Left ventricle myocardium inferior (tissue), 1 donor: ENCODE results near the gene RNPEPL1. TPM values are rescaled to one million over a fixed set of nuclear protein-coding genes. Genes with fewer than 3 reads are reported as not detected.
A peak's percentile ranks its signal among the peaks of the same experiment; 100 is the strongest.

Experiments
- DNase-seq: peaks from one replicate; pipeline ENCODE4 v3.0.0-alpha.2; 2020
- H3K27ac ChIP-seq: fragments of 200-600 bp; replicated peaks from 2 replicates; pipeline ENCODE4 v1.8.0; 2021
- H3K27me3 ChIP-seq: fragments of 200-600 bp; 2 replicates; pipeline ENCODE4 v1.8.0; 2021; ENCODE audit warnings: low read depth
- H3K36me3 ChIP-seq: fragments of 200-600 bp; 2 replicates; pipeline ENCODE4 v1.8.0; 2021
- H3K4me1 ChIP-seq: fragments of 200-600 bp; 2 replicates; pipeline ENCODE4 v1.8.0; 2021
- H3K4me3 ChIP-seq: fragments of 200-600 bp; 2 replicates; pipeline ENCODE4 v1.8.0; 2021; ENCODE audit warnings: mild to moderate bottlenecking, moderate library complexity
- H3K9me3 ChIP-seq: fragments of 200-600 bp; replicated peaks from 2 replicates; pipeline ENCODE4 v1.8.0; 2021
- intact Hi-C: fragments of 100-400 bp; cut with micrococcal nuclease; formaldehyde crosslinking; loops from one replicate; pipeline ENCODE4 v1.11.0; 2022
- total RNA-seq: library from RNA; stranded (reverse); fragmentation: NEBNext Ultra II Directional; extraction: Animal tissue kit (Norgen Biotek cat#: 25700); gene quantifications from one replicate; pipeline ENCODE4 v1.2.1, GENCODE V29; 2021
- TF ChIP-seq, protein P1 (sequence below): fragments of 200-600 bp; IDR thresholded peaks from 2 replicates; pipeline ENCODE4 v1.8.0; 2021; ENCODE audit warnings: antibody characterized with exemption, mild to moderate bottlenecking, borderline replicate concordance
- donor health status: DM: no; HTN: yes; CAD: no; lungs with severe emphysema.

Gene RNPEPL1
- total RNA-seq, 1 donor from 2014 or later, result 80.1 TPM

DNA sequence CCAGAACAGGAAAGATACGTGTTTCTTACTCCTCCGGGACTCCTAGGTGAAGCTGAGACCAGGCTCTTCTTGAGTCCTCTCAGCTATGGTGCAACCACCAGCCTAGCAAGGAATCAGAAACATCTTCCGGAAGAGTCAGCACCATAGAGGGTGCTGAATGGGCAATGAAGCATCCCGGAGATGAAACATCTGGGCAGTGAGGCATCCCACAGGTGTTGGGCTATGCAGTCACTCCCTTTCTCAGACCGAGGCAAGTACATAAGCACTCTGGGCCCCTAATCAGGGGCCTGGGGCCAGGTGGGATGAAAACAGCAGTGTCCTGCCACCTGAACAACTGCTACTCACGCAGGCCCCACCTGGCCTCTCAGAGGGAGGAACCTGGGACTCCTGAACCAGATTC lies 16.8 kb downstream of the RNPEPL1 start:
- Histone ChIP-seq H3K27ac (no peak overlapping the region), H3K9me3 (peaks cover 8% of the 10 kb centered on the region), H3K36me3 (peaks cover 14% of the 10 kb centered on the region), H3K27me3 (no peaks in the 10 kb centered on the region), H3K4me1 (peaks cover 68% of the 10 kb centered on the region), H3K4me3 (peak overlapping the region; percentile 98)
- TF ChIP-seq, protein P1, sequence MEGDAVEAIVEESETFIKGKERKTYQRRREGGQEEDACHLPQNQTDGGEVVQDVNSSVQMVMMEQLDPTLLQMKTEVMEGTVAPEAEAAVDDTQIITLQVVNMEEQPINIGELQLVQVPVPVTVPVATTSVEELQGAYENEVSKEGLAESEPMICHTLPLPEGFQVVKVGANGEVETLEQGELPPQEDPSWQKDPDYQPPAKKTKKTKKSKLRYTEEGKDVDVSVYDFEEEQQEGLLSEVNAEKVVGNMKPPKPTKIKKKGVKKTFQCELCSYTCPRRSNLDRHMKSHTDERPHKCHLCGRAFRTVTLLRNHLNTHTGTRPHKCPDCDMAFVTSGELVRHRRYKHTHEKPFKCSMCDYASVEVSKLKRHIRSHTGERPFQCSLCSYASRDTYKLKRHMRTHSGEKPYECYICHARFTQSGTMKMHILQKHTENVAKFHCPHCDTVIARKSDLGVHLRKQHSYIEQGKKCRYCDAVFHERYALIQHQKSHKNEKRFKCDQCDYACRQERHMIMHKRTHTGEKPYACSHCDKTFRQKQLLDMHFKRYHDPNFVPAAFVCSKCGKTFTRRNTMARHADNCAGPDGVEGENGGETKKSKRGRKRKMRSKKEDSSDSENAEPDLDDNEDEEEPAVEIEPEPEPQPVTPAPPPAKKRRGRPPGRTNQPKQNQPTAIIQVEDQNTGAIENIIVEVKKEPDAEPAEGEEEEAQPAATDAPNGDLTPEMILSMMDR, result no peak
- DNase-seq, result peak; percentile 6
- intact Hi-C loops, result no loop called here

DNA sequence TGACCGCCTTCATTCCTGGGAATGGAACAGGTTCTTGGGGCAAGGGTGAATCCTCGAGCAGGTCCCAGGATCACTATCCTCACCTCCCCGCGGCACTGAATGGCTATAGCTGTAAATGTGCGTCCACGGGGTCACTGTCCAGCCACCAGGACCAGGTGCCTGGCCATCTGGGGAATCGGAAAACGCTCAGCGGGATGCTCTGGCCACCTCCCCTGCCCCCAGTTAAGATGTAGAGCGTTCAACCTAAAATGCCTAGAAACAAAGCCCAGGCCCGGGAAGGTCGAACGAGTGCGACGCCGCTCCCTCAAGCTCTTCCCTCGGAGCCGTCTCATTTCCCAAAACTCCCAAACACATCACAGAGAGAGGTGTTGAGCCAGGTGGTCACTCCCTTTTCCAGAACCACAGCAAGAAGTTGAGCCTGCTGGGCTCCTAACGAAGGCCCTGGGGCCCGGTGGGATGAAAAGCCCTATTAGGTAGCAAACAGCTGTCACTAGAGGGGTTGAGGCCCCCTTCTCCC lies 17.5 kb downstream of the RNPEPL1 start:
- Histone ChIP-seq H3K4me1 (peaks cover 68% of the 10 kb centered on the region), H3K36me3 (peaks cover 19% of the 10 kb centered on the region), H3K27ac (peak overlapping the region; percentile 99), H3K4me3 (peak overlapping the region; percentile 98), H3K27me3 (no peaks in the 10 kb centered on the region), H3K9me3 (peaks cover 8% of the 10 kb centered on the region)
- DNase-seq, result no peak
- intact Hi-C loops, result no loop called here
- TF ChIP-seq, protein P1, result no peak

DNA sequence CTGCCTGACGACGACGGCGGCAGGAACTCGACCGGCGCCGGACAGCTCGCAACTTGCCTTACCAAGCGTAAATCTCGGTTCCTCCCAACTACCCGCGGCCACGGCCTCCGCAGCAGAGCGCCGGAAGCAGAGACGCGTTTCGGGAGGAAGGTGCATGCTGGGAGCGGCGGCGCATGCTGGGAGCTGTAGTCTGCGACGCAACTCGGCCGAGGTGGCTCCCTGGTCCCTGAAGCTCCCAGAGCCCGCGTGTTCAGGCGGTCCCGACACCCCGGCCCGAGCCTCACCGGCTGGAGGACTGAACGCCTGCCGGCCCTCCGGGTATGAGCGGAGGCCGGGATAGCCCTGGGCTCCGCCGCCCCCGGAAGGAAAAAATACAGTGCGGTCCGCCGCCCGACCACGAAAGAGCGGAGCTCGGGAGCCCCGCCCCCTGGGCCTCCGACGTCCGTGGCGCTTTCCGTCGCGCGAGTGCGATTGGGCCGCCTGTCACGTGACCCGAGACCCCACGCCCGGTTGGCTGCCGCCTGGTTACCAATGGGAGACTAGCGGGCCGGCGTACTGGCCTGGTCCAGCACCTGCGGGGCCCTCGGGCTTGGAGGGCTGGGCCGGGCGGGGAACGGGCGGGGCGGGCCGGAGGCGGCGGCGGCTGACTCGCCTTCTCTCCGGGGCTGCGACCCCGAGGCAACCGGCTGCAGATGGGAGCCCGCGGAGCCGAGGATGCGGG lies 18.1 kb downstream of the RNPEPL1 start, which contains the start of gene CAPN10:
TSS of gene CAPN10 (plus strand) at position 537 of the 721 bp plus-strand sequence. CDS start at position 715, 178 bp downstream.
- Histone ChIP-seq H3K27me3 (no peaks in the 10 kb centered on the region), H3K4me1 (peaks cover 72% of the 10 kb centered on the region), H3K9me3 (peaks cover 2% of the 10 kb centered on the region), H3K27ac (peak within 1 kb of the TSS; percentile 99), H3K36me3 (peaks cover 20% of the 10 kb centered on the region), H3K4me3 (peak within 1 kb of the TSS; percentile 98)
- TF ChIP-seq, protein P1, result no peak
- intact Hi-C loops, result no loop called here
- peak; percentile 99 for DNase-seq

DNA sequence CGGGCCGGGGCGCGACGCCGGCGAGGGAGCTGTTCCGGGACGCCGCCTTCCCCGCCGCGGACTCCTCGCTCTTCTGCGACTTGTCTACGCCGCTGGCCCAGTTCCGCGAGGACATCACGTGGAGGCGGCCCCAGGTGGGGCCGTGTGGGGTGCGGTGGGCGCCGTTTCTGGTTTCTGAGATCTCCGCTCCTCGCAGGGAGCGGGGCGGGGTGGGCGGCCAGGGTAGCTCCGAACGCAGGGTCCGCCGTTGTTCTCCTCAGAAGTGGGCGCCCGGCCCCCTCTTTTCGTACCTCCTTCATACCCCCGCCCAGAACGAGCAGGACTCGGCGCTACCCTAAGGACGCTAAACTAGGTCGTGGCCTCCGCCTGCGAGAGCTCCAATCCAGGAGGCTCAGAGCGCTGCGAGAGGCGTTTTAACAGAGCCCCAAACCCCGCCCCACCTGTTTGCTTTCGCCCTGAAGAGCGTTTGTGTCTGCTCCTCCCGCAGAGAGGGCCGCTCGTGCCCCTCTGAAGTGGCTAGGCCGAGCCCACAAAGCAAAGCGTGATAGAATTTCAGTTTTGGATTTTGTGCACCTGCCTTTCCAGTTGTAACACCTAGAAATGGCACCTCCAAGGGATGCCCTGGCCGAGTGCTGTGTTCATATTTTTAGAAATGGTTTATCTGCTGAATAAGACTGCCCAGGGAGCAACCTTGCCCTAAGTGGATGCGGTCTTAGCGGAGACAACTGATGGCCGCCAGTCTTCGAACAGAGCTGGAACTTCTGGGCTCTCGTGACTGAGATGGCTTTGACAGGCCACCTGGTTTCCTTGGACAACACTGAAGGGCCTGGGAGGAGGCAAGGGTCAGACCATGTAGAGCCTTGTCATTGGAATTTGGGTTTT lies 18.9 kb downstream of the RNPEPL1 start:
- Histone ChIP-seq H3K27me3 (no peaks in the 10 kb centered on the region), H3K36me3 (peaks cover 28% of the 10 kb centered on the region), H3K4me3 (peak overlapping the region; percentile 98), H3K9me3 (no peaks in the 10 kb centered on the region), H3K27ac (peak overlapping the region; percentile 99), H3K4me1 (peaks cover 80% of the 10 kb centered on the region)
- peak; percentile 36 for DNase-seq
- intact Hi-C loops, result no loop called here
- TF ChIP-seq, protein P1, result no peak

DNA sequence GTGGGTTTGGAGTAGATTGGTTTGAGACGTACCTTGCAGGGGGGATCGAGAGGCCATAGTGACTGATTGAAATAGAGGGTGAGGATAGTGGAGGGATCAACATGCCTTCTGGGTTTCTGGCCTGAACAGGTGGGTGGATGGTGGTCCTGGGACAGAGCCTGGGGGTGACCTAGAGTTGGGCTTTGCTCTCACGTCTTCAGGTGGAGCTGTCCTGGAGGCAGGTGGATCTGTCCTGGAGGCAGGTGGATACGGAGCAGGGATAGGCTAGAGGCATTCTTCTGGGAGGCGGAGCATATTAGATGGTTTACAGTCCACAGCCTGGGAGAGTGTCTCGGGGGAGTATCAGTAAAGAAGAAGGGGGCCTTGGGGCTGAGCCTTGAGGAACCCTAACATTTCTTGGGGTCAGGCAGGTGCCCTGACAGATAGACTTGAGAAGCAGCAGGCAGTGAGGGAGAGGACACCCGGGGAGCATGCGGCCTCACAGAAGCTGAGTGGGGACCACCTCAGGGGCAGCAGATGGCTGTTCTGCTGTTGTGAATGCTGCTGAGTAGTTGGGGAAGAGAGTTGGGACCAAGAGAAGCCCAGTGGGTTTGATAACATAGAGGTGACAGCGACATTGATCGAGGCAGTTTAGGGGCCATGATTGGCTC lies 19.8 kb downstream of the RNPEPL1 start:
- DNase-seq, result no peak
- TF ChIP-seq, protein P1, result no peak
- Histone ChIP-seq H3K4me3 (peak overlapping the region; percentile 98), H3K27ac (peak overlapping the region; percentile 99), H3K27me3 (no peaks in the 10 kb centered on the region), H3K4me1 (peaks cover 90% of the 10 kb centered on the region), H3K36me3 (peaks cover 33% of the 10 kb centered on the region), H3K9me3 (no peaks in the 10 kb centered on the region)
- intact Hi-C loops, result no loop called here
